Measurements from ENCODE around the gene LRRFIP1. TPM values are rescaled to one million over a fixed set of nuclear protein-coding genes. Genes with fewer than 3 reads are reported as not detected.

Gene LRRFIP1
- polyA plus RNA-seq, 1 experiment = 71.1 TPM

- TF ChIP-seq CTCF (IDR thresholded peaks at IDR 0.05; ENCODE audit: low read depth, low read length) = no peak
- no peak for DNase-seq (ENCODE audit: low read depth, low spot score)
- POLR2A ChIA-PET = interaction anchor here (1.2 kb wide), 1 partner anchor 29 kb away, joined by 6 read pairs; no protein-coding TSS in a partner anchor
- Histone ChIP-seq H3K4me3 (ENCODE audit: low read depth, low read length) (no peak overlapping the region), H3K27ac (ENCODE audit: low read depth, low read length) (peak overlapping the region; percentile 78), H3K27me3 (ENCODE audit: control insufficient read depth, insufficient read depth, low read length) (no peaks in the 10 kb centered on the region), H3K9me3 (ENCODE audit: control insufficient read depth, insufficient read depth, low read length) (no peaks in the 10 kb centered on the region)
- CTCF ChIA-PET = interaction anchor here (1.4 to 1.6 kb wide), 2 partner anchors 29 to 43 kb away, joined by 4 to 7 read pairs; no protein-coding TSS in a partner anchor
Measured at GRCh38 chr2:237701859-237702390, 74.5 kb downstream of the LRRFIP1 start.

- H3K27me3 ChIP-seq (ENCODE audit: control insufficient read depth, insufficient read depth, low read length) = no peaks in the 10 kb centered on the region
- POLR2A ChIA-PET = interaction anchor here (1.2 kb wide), 1 partner anchor 29 kb away, joined by 6 read pairs; no protein-coding TSS in a partner anchor
- H3K4me3 ChIP-seq (ENCODE audit: low read depth, low read length) = no peak overlapping the region
- no peaks in the 10 kb centered on the region for H3K9me3 ChIP-seq (ENCODE audit: control insufficient read depth, insufficient read depth, low read length)
- CTCF ChIA-PET = interaction anchor here (0.6 to 1.6 kb wide), 6 partner anchors 23 to 131 kb away, joined by 3 to 7 read pairs (median 4); no protein-coding TSS in a partner anchor
- peak overlapping the region; percentile 78 for H3K27ac ChIP-seq (ENCODE audit: low read depth, low read length)
- no peak for DNase-seq (ENCODE audit: low read depth, low spot score)
- TF ChIP-seq CTCF (IDR thresholded peaks at IDR 0.05; ENCODE audit: low read depth, low read length) = peak; percentile 32
Measured at GRCh38 chr2:237702441-237703391, 75.3 kb downstream of the LRRFIP1 start.

- no peaks in the 10 kb centered on the region for H3K27me3 ChIP-seq (ENCODE audit: control insufficient read depth, insufficient read depth, low read length)
- no peak overlapping the region for H3K4me3 ChIP-seq (ENCODE audit: low read depth, low read length)
- CTCF ChIA-PET = interaction anchor here (0.6 to 1.7 kb wide), 3 partner anchors 12 to 41 kb away, joined by 3 to 4 read pairs (median 3); no protein-coding TSS in a partner anchor
- peak overlapping the region; percentile 39 for H3K27ac ChIP-seq (ENCODE audit: low read depth, low read length)
- POLR2A ChIA-PET = interaction anchor here (1.1 to 1.3 kb wide), 2 partner anchors 8 to 17 kb away, joined by 4 read pairs; no protein-coding TSS in a partner anchor
- no peak for DNase-seq (ENCODE audit: low read depth, low spot score)
- no peaks in the 10 kb centered on the region; the same call in 1 of the 2 replicates for H3K9me3 ChIP-seq (ENCODE audit: control insufficient read depth, insufficient read depth, low read length)
- no peak for TF ChIP-seq CTCF (IDR thresholded peaks at IDR 0.05; ENCODE audit: low read depth, low read length)
Measured at GRCh38 chr2:237704501-237705434, 77.4 kb downstream of the LRRFIP1 start.

GRCh38 chr2:237706257-237706656 is 78.9 kb downstream of the LRRFIP1 start:
- no peak for DNase-seq (ENCODE audit: low read depth, low spot score)
- TF ChIP-seq CTCF (IDR thresholded peaks at IDR 0.05; ENCODE audit: low read depth, low read length) = no peak
- Histone ChIP-seq H3K27me3 (ENCODE audit: control insufficient read depth, insufficient read depth, low read length) (no peaks in the 10 kb centered on the region), H3K27ac (ENCODE audit: low read depth, low read length) (no peak overlapping the region), H3K4me3 (ENCODE audit: low read depth, low read length) (no peak overlapping the region), H3K9me3 (ENCODE audit: control insufficient read depth, insufficient read depth, low read length) (no peaks in the 10 kb centered on the region; the same call in 1 of the 2 replicates)
- ChIA-PET CTCF (interaction anchor here (0.7 kb wide), 1 partner anchor 102 kb away, joined by 3 read pairs; no protein-coding TSS in a partner anchor), POLR2A (no interaction called here)

Data from AG04450 (cell line).